HG03575 (cell line): Measurements from ENCODE around the gene NOL9.
A peak's percentile ranks its signal among the peaks of the same experiment; 100 is the strongest.

Source experiments
- ATAC-seq: cut with Tn5 transposase; IDR thresholded peaks from one replicate; pipeline ENCODE4 v1.9.1; 2021; ENCODE audit not compliant: unreplicated experiment, insufficient number of reproducible peaks, low FRiP score; ENCODE audit errors: extremely low read depth

Gene NOL9

GRCh38 chr1:6591644-6592043 lies 37.3 kb upstream of the NOL9 start:
- ATAC-seq, result no peak

- ATAC-seq, result no peak
These were observed 36.9 kb upstream of the NOL9 start for GRCh38 chr1:6591222-6591621.

GRCh38 chr1:6590046-6590445 lies 35.7 kb upstream of the NOL9 start:
- no peak for ATAC-seq

DNA sequence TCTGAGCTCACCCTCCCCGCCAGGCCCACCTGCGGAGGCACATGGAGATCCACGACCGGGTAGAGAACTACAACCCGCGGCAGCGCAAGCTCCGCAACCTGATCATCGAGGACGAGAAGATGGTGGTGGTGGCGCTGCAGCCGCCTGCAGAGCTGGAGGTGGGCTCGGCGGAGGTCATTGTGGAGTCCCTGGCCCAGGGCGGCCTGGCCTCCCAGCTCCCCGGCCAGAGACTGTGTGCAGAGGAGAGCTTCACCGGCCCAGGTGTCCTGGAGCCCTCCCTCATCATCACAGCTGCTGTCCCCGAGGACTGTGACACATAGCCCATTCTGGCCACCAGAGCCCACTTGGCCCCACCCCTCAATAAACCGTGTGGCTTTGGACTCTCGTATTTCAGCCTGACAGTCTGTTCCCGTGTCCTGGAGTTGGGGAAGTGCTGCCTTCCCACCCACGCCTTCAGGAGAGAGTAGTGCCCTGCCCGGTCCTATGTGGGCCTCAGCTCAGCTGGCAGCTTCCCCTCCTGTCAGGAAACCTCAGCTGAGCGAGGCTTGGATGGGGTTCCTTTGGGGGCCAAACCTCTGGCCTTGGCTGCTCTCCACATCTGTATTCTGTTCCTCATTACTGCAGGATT lies 34.7 kb upstream of the NOL9 start:
- no peak for ATAC-seq

DNA sequence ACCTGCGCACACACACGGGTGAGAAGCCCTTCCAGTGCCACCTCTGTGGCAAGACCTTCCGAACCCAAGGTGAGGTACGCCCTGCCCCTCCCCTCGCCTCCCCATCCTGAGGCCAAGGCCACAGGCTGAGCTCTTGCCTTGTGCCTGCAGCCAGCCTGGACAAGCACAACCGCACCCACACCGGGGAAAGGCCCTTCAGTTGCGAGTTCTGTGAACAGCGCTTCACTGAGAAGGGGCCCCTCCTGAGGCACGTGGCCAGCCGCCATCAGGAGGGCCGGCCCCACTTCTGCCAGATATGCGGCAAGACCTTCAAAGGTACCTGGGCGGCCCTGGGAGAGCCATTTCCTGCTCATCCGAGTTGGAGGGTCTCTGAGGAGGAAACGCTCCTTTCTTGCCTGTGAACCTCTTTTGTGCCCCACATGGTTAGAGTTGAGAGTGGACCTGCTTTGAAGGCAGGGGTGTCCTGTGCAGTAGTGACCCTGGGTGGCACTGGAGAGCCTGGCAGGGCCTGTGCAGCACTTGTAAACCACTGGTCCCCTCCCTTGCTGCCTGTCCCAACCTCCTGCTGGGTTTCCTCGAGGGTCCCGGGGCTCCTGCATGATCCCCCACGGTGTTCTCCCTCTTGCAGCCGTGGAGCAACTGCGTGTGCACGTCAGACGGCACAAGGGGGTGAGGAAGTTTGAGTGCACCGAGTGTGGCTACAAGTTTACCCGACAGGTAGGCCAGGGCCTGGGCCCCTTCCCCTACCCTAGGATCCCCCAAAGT lies 34.0 kb upstream of the NOL9 start:
- no peak for ATAC-seq

DNA sequence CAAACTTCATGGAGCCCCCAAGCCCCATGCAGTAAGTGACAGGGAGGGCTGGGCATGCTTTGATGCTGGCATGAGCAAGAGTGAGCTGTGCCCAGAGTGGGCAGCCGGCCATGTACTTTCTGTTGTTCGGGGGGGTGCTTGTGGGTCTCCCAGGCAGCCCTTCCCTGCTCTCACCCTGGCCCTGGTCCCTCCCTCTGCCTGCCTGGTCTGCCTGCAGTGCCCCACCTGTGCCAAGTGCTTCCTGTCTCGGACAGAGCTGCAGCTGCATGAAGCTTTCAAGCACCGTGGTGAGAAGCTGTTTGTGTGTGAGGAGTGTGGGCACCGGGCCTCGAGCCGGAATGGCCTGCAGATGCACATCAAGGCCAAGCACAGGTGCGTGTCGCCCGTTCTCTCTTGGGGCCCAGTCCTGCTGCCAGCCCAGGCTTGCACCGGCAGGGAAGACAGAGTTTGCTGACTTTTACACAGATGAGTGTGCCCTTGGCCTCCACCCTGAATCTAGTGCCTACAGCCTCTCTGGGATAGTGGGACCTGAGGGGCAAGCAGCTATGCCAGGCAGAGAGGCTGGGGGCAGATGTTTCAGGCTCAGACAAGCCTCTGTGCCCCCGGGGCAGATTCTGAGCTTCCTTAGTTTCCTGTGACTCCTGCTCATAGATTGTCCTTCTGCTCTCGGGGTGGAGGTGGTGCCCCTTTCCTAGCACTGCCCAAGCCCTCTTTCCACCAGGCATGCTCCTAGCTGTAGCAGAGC lies 33.1 kb upstream of the NOL9 start:
- ATAC-seq, result no peak

- ATAC-seq, result no peak
These were observed 32.1 kb upstream of the NOL9 start for GRCh38 chr1:6586404-6586816.

DNA sequence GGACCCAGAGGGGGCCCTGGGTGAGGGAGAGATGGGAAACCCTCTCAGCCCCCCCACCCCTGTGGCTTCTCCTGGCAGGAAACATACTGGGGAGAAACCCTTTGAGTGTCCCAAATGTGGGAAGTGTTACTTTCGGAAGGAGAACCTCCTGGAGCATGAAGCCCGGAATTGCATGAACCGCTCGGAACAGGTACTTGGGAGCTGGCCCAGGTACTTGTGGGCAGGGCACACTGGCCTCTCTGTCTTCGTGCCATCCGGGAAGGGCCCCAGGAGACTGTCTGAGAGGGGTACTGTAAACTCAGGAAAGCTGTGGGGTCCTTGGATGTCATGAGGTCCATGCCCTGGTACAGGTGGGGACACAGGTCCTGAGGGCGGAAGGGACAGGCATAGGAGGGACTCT lies 31.5 kb upstream of the NOL9 start:
- ATAC-seq, result no peak

- ATAC-seq, result no peak
These were observed 30.9 kb upstream of the NOL9 start for GRCh38 chr1:6585081-6585722.

DNA sequence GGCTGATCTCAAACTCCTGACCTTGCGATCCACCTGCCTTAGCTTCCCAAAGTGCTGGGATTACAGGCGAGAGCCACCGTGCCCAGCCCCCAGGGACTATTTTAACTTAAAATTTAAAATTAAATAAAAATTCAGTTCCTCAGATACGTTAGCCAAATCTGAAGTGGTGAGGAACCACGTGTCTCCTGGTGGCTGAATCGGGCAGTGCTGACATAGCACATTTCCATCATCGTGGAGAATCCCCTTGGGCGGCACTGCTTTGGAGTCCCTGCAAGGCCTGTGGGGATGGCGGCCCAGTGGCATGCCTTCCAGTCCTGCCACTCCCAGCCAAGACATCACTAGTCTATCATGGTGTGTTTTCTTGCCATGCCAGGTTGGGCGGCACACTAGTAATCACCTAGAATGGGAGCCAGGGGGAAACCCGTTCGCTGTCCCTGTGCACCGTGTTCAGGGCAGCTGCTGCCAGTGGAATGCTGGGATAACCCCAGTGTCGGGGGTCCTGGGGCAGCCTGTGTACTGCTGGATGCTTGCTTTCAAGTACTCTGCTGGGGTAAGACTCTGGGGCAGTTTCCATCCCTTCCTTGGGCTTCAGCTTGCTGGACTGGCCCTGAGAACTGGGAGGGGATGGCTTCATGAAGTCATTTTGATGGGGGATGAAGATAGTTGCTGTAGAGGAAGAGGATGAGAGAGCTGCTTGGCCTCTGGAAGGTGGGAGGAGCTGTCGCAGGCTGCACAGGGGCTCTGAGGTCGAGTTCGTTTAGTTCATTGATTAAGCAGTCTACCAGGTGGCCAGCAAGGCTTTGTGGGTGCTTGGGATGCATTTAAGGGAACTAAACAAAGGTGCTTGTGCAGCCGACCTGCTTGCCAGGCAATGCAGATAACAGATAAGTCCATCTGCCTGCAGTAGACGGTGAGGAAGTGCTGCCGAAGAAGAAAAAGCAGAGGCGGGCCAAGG lies 30.1 kb upstream of the NOL9 start:
- ATAC-seq, result no peak

- ATAC-seq, result no peak
These were observed 28.1 kb upstream of the NOL9 start for GRCh38 chr1:6582370-6582769.

DNA sequence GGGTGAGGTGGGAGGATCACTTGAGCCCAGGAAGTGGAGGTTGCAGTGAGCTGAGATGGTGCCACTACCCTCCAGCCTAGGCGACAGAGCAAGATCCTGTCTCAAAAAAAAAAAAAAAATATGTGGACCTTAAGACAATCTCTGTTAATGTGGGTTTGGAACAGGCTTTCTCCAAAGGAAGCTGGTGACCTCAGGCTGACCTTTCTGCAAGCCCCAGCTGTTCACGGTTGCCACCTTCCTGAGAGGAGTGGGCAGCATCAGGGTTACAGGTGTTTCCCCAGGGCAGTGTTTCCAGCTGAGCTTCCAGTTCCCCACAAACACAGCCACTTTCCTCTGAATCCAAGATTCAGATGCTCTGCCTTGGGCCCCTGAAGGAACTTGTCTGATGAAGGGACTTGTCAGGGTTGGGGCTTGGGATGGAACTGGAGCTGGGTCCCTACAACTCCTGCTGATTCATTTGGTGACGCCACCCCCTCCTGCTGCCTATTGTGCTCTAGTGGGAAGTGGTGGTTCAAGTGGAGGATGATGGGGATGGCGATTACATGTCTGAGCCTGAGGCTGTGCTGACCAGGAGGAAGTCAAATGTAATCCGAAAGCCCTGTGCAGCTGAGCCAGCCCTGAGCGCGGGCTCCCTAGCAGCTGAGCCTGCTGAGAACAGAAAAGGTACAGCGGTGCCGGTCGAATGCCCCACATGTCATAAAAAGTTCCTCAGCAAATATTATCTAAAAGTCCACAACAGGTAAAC lies 27.4 kb upstream of the NOL9 start:
- no peak for ATAC-seq

DNA sequence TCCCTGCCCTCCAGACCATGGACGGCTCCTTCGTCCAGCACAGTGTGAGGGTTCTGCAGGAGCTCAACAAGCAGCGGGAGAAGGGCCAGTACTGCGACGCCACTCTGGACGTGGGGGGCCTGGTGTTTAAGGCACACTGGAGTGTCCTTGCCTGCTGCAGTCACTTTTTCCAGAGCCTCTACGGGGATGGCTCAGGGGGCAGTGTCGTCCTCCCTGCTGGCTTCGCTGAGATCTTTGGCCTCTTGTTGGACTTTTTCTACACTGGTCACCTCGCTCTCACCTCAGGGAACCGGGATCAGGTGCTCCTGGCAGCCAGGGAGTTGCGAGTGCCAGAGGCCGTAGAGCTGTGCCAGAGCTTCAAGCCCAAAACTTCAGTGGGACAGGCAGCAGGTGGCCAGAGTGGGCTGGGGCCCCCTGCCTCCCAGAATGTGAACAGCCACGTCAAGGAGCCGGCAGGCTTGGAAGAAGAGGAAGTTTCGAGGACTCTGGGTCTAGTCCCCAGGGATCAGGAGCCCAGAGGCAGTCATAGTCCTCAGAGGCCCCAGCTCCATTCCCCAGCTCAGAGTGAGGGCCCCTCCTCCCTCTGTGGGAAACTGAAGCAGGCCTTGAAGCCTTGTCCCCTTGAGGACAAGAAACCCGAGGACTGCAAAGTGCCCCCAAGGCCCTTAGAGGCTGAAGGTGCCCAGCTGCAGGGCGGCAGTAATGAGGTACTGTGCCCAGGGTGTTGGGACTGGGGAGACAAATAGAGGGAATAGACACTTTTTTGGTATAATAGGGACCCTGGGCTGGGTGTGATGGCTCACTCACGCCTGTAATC lies 26.5 kb upstream of the NOL9 start:
- ATAC-seq, result no peak

- no peak for ATAC-seq
These were observed 25.8 kb upstream of the NOL9 start for GRCh38 chr1:6580119-6580592.

DNA sequence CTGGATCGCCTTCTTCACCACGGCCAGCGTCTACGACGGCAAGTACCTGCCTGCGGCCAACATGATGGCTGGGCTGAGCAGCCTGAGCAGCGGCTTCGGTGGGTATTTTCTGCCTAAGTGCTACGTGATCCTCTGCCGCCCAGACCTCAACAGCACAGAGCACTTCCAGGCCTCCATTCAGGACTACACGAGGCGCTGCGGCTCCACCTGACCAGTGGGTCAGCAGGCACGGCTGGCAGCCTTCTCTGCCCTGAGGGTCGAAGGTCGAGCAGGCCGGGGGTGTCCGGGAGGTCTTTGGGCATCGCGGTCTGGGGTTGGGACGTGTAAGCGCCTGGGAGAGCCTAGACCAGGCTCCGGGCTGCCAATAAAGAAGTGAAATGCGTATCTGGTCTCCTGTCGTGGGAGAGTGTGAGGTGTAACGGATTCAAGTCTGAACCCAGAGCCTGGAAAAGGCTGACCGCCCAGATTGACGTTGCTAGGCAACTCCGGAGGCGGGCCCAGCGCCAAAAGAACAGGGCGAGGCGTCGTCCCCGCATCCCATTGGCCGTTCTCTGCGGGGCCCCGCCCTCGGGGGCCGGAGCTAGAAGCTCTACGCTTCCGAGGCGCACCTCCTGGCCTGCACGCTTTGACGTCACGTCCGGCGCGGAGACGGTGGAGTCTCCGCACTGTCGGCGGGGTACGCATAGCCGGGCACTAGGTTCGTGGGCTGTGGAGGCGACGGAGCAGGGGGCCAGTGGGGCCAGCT lies 25.2 kb upstream of the NOL9 start, which contains the start of gene ZBTB48:
ZBTB48 (plus strand) TSS at position 621 of the 745 bp plus-strand sequence. CDS start 616 bp downstream, outside the sequence.
- peak; percentile 42 for ATAC-seq

- no peak for ATAC-seq
These were observed 24.5 kb upstream of the NOL9 start for GRCh38 chr1:6578624-6579373.
